Esophagus muscularis mucosa (tissue), 4 donors: ENCODE results near the gene TUBGCP2. TPM values are rescaled to one million over a fixed set of nuclear protein-coding genes. Genes with fewer than 3 reads are reported as not detected.
"Not testable (repeated sequence)": the region's sequence is repeated elsewhere in the genome, so short reads cannot be mapped to it uniquely, and the experiment has no call there.

ENCODE experiments used
- DNase-seq: peaks from one replicate; pipeline ENCODE4 v3.0.0-alpha.2; 2017; ENCODE audit errors: extremely low spot score
- H3K27ac ChIP-seq, 4 donors: fragments of 200-600 bp; sonication (generic); replicated peaks in 1 of 4; 1 replicate in 3 of 4; 2 replicates in 1 of 4; pipeline ENCODE4 v1.5.1; 2016 to 2019; ENCODE audit warnings: mild to moderate bottlenecking in 1 of 4
- H3K27me3 ChIP-seq, 4 donors: fragments of 200-600 bp; sonication (generic); one replicate each; pipeline versions ENCODE4 v1.5.1 to v1.6.0; 2016 to 2019
- H3K36me3 ChIP-seq, 4 donors: fragments of 200-600 bp; sonication (generic); one replicate each; pipeline ENCODE4 v1.5.1; 2016 to 2019
- H3K4me1 ChIP-seq, 4 donors: fragments of 200-600 bp; sonication (generic); one replicate each; pipeline ENCODE4 v1.5.1; 2016 to 2019
- H3K4me3 ChIP-seq, 4 donors: fragments of 200-600 bp; sonication (generic); 1 replicate in 2 of 4; 2 replicates in 2 of 4; pipeline ENCODE4 v1.5.1; 2016 to 2019; ENCODE audit warnings: mild to moderate bottlenecking in 4 of 4, moderate library complexity in 1 of 4
- H3K9me3 ChIP-seq, 4 donors: fragments of 200-600 bp; sonication (generic); 1 replicate in 3 of 4; 2 replicates in 1 of 4; pipeline ENCODE4 v1.5.1; 2016 to 2019
- EP300 ChIP-seq: sonication (generic); formaldehyde crosslinking; IDR thresholded peaks from one replicate; pipeline ENCODE4 v1.6.1; 2017; ENCODE audit warnings: antibody characterized with exemption
- POLR2A ChIP-seq: fragments of 450-650 bp; IDR thresholded peaks from one replicate; pipeline ENCODE4 v1.6.1; 2017; ENCODE audit warnings: antibody characterized with exemption, moderate library complexity, mild to moderate bottlenecking, low read depth
- POLR2AphosphoS5 ChIP-seq, 2 donors: sonication (generic); formaldehyde crosslinking; IDR thresholded peaks; one replicate each; pipeline ENCODE4 v1.6.1; 2017; ENCODE audit warnings: antibody characterized with exemption in 2 of 2
- WGBS: methylation state at CpG from one replicate; pipeline ENCODE4 v1.1.5; 2018; 5-methylcytosine and 5-hydroxymethylcytosine counted together
- intact Hi-C: fragments of 100-400 bp; cut with DNase I; formaldehyde crosslinking; loops from one replicate; pipeline ENCODE4 v1.15.1; 2023
- total RNA-seq, 4 donors: library from RNA; depleted of rRNA; stranded (reverse); fragments of >200 nt; gene quantifications; one replicate each; pipeline versions ENCODE4 v1.1.0 to v1.2.1, GENCODE V29; 2016
- TF ChIP-seq, protein P1 (sequence below), 3 experiments: fragments of 200-600 bp in 2 of 3; fragments of 450-650 bp in 1 of 3; sonication (generic) in 2 of 3; IDR thresholded peaks; one replicate each; pipeline ENCODE4 v1.5.1; 2017 to 2019; ENCODE audit warnings: antibody characterized with exemption in 3 of 3, mild to moderate bottlenecking in 2 of 3, moderate library complexity in 1 of 3

The TUBGCP2 gene
- total RNA-seq, 4 donors from 2014 or later, result 30.2 to 54.4 (median 39.0) TPM

DNA sequence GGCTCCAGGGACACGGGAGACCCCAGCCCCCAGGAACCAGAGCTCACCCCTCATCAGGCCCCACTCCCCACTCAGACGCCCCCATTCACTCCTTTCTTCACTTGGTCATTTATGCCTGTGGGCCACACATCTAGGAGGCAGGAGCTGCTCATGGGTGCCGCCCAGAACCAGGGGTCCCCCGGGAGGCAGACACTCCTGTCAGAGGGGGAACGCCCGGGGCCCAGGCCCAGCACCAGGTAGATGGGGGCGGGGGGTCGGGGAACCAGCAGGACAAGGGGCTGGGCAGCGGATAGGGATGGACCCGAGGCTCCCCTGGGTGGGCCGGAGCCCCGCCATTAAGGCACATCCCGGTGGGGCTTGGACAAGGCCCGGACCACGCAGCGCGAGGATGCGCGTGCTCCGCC, 16.2 kb upstream of the TUBGCP2 start:
- intact Hi-C loops, result loop anchor here (5.0 kb wide), 2 partner anchors 47 to 197 kb away; partner anchors contain the start of gene ECHS1
- Histone ChIP-seq H3K36me3 (no peaks in the 10 kb centered on the region), H3K4me3 (peak overlapping the region; percentile 55 to 64 (median 57)), H3K27ac (peak overlapping the region in 3 of 4 donors; percentile 11 to 62 (median 46)), H3K9me3 (no peaks in the 10 kb centered on the region), H3K27me3 (peaks cover 9 to 78% (median 46%) of the 10 kb centered on the region in 4 donors), H3K4me1 (peaks cover 19 to 38% (median 31%) of the 10 kb centered on the region in 4 donors)
- 45% methylated on average over 7 of the region's 20 CpGs for WGBS
- no peak for TF ChIP-seq EP300
- no peak for TF ChIP-seq POLR2A
- TF ChIP-seq, protein P1, sequence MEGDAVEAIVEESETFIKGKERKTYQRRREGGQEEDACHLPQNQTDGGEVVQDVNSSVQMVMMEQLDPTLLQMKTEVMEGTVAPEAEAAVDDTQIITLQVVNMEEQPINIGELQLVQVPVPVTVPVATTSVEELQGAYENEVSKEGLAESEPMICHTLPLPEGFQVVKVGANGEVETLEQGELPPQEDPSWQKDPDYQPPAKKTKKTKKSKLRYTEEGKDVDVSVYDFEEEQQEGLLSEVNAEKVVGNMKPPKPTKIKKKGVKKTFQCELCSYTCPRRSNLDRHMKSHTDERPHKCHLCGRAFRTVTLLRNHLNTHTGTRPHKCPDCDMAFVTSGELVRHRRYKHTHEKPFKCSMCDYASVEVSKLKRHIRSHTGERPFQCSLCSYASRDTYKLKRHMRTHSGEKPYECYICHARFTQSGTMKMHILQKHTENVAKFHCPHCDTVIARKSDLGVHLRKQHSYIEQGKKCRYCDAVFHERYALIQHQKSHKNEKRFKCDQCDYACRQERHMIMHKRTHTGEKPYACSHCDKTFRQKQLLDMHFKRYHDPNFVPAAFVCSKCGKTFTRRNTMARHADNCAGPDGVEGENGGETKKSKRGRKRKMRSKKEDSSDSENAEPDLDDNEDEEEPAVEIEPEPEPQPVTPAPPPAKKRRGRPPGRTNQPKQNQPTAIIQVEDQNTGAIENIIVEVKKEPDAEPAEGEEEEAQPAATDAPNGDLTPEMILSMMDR (IDR thresholded peaks at IDR 0.05), result no peak
- TF ChIP-seq POLR2AphosphoS5 (IDR thresholded peaks at IDR 0.05), result no peak
- no peak for DNase-seq

DNA sequence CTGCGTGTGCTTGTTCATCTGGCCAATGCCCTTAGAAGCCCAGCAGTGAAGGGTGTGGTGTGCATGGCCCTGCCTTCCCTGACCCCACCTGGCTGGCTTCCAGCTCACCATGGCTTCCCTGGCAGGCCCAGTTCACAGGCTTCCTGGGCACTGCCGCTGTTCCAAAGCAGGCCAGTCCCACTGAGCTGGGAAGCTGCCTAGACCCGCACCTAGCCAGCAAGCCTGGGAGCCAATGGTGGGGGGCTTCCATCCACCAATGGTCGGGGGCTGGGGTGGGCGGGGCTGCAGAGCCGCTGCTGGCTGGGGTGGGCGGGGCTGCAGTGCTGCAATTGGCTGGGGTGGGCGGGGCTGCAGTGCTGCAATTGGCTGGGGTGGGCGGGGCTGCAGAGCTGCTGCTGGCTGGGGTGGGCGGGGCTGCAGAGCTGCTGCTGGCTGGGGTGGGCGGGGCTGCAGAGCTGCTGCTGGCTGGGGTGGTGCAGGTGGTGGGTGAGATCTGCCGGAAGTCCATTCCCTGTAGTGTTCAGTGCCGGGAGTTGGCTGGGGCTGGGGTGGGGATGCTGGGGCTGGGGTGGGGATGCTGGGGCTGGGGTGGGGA, 15.6 kb upstream of the TUBGCP2 start:
- DNase-seq, result no peak
- Histone ChIP-seq H3K4me1 (peaks cover 16 to 32% (median 26%) of the 10 kb centered on the region in 4 donors), H3K27ac (peak overlapping the region in 2 of 4 donors; percentile 46 to 62), H3K36me3 (no peaks in the 10 kb centered on the region), H3K9me3 (no peaks in the 10 kb centered on the region), H3K4me3 (peak overlapping the region; percentile 55 to 64 (median 57)), H3K27me3 (peaks cover 9 to 80% (median 44%) of the 10 kb centered on the region in 4 donors)
- TF ChIP-seq POLR2A (no peak), POLR2AphosphoS5 (IDR thresholded peaks at IDR 0.05) (no peak), EP300 (no peak)
- TF ChIP-seq, protein P1 (IDR thresholded peaks at IDR 0.05), result no peak
- intact Hi-C loops, result no loop called here
- WGBS, result 20% methylated on average over 5 of the region's 13 CpGs

DNA sequence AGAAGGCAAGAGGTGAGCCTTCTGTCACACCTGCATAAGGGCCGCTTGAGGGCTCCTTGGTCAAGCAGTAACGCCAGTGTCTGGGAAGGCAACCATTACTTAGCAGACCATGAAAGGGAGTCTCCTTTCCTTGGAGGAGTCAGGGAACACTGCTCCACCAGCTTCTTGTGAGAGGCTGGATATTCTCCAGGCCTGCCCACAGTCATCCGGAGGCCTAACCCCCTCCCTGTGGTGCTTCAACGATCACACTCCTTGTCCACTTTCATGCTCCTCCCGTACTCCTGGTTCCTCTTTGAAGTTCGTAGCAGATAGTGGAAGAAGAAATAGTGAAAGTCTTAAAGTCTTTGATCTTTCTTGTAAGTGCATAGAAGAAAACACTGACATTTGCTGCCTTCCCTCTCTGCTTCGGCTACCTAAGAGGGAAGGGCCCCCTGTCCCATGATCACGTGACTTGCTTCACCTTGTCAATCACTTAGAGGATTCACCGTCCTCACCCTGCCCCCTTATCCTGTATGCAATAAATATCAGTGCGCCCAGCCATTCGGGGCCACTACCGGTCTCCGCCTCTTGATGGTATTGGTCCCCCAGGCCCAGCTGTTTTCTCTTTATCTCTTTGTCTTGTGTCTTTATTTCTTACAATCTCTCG, 13.5 kb upstream of the TUBGCP2 start:
- intact Hi-C loops, H3K9me3 ChIP-seq, H3K27ac ChIP-seq, DNase-seq, H3K4me3 ChIP-seq, H3K36me3 ChIP-seq: not testable (repeated sequence)
- Histone ChIP-seq H3K27me3 (peaks cover 9 to 69% (median 27%) of the 10 kb centered on the region in 4 donors), H3K4me1 (peaks cover 21 to 34% (median 32%) of the 10 kb centered on the region in 4 donors)
- 75% methylated on average over 11 of the region's 14 CpGs for WGBS

DNA sequence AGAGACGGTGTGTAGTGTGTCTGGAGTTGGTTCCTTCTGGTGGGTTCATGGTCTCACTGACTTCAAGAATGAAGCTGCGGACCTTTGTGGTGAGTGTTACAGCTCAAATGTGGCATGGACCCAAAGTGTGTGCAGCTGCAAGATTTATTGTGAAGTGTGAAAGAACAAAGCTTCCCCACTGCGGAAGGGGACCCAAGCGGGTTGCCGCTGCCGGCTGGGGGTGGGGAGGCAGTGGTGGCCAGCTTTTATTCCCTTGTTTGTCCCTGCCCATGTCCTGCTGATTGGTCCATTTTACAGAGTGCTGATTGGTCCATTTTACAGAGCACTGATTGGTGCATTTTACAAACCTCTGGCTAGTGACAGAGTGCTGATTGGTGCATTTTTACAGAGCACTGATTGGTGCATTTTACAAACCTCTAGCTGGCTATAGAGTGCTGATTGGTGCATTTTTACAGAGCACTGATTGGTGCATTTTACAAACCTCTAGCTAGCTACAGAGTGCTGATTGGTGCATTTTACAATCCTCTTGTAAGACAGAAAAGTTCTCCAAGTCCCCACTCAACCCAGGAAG, 12.3 kb upstream of the TUBGCP2 start:
- intact Hi-C loops, H3K9me3 ChIP-seq, H3K4me3 ChIP-seq, H3K36me3 ChIP-seq, H3K27ac ChIP-seq, DNase-seq: not testable (repeated sequence)
- Histone ChIP-seq H3K4me1 (peaks cover 18 to 28% (median 27%) of the 10 kb centered on the region in 4 donors), H3K27me3 (peaks cover 6 to 57% (median 15%) of the 10 kb centered on the region in 4 donors)
- 96% methylated on average over 6 of the region's 6 CpGs for WGBS

DNA sequence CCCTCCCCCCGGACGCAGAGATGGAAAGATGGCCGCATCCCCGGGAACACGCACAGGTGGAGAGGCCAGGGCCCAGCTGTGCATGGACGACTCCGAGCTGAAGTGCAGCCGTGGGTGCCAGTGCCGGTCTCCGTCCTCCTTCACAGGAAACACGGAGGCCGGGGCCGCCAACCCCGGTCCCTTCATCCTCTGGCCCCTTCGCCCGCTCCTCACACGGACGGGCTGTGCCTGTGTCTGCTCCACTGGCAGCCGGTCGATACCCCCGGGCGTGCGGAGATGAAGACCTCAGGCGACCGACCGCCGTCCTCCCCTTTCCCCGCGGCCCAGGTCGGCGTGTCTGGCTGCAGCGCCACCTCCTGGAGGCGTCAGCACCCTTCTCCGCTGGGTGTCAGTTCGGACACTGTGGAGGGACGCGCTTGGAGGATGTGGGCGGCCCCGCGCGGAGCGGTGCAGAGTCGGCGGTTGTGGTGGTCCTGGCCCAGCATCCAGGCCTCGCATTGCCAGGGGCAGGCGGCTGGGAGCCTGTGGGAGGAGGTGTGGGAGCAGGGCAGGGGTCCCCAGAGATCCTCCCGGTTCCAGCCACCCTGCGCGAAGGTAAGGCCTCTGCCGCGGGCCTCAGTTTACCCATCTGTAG, 9.9 kb upstream of the TUBGCP2 start:
- intact Hi-C loops, result loop anchor here (5.0 kb wide), 1 partner anchor 481 kb away; no protein-coding TSS in a partner anchor
- TF ChIP-seq, protein P1 (IDR thresholded peaks at IDR 0.05), result peak; percentile 50 to 72 (median 61)
- no peak for TF ChIP-seq POLR2AphosphoS5 (IDR thresholded peaks at IDR 0.05)
- TF ChIP-seq EP300, result no peak
- TF ChIP-seq POLR2A, result no peak
- DNase-seq, result no peak
- H3K27ac ChIP-seq, result no peak overlapping the region
- no peaks in the 10 kb centered on the region for H3K36me3 ChIP-seq
- no peaks in the 10 kb centered on the region for H3K9me3 ChIP-seq
- peaks cover 0 to 35% (median 2%) of the 10 kb centered on the region in 4 donors for H3K27me3 ChIP-seq
- 59% methylated on average over 6 of the region's 51 CpGs for WGBS
- H3K4me3 ChIP-seq, result peak overlapping the region; percentile 43 to 55 (median 44)
- H3K4me1 ChIP-seq, result peaks cover 6 to 14% (median 13%) of the 10 kb centered on the region in 4 donors
